Keratinocyte (primary cell): ENCODE results near the gene OR10W1. TPM values are rescaled to one million over a fixed set of nuclear protein-coding genes. Genes with fewer than 3 reads are reported as not detected.

Experiments
- DNase-seq: peaks from one replicate; pipeline ENCODE4 v3.0.0-alpha.2; 2011; ENCODE audit warnings: low read depth, missing footprints, low spot score
- FAIRE-seq: peaks from 2 replicates; lab custom pipeline; 2011; peaks lifted over from hg19 to GRCh38; lab: Jason Lieb, UNC
- H2AFZ ChIP-seq: 2 replicates; pipeline ENCODE4 v1.6.0; 2012; ENCODE audit warnings: low read length, control low read depth, inconsistent platforms; ENCODE audit not compliant: control insufficient read depth
- H3K27ac ChIP-seq: 2 replicates; pipeline ENCODE4 v1.5.1; 2011; ENCODE audit warnings: low read length; ENCODE audit not compliant: control insufficient read depth, insufficient read depth
- H3K27me3 ChIP-seq: 3 replicates; pipeline ENCODE4 v1.6.0; 2011; ENCODE audit warnings: low read length; ENCODE audit not compliant: control insufficient read depth, insufficient read depth; ENCODE audit errors: extremely low read depth
- H3K36me3 ChIP-seq, 2 experiments: 2 replicates in 1 of 2; 3 replicates in 1 of 2; pipeline ENCODE4 v1.5.1; 2011; ENCODE audit warnings: low read length in 2 of 2, mild to moderate bottlenecking in 1 of 2; ENCODE audit not compliant: control insufficient read depth in 2 of 2, insufficient read depth in 2 of 2; ENCODE audit errors: extremely low read depth in 1 of 2
- H3K4me1 ChIP-seq: 3 replicates; pipeline ENCODE4 v1.5.1; 2011; ENCODE audit warnings: low read length; ENCODE audit not compliant: control insufficient read depth, insufficient read depth; ENCODE audit errors: extremely low read depth
- H3K4me2 ChIP-seq: 3 replicates; pipeline ENCODE4 v1.6.0; 2011; ENCODE audit warnings: low read depth, low read length; ENCODE audit not compliant: control insufficient read depth, insufficient read depth; ENCODE audit errors: extremely low read depth
- H3K4me3 ChIP-seq, 3 experiments: fragments of 200-600 bp in 1 of 3; sonication (generic) in 1 of 3; 2 replicates in 2 of 3; 3 replicates in 1 of 3; pipeline ENCODE4 v1.5.1; 2011 to 2016; ENCODE audit warnings: low read length in 3 of 3, mild to moderate bottlenecking in 3 of 3, control low read depth in 2 of 3, inconsistent platforms in 1 of 3, low read depth in 1 of 3, mixed read lengths in 1 of 3, mixed run types in 1 of 3, moderate library complexity in 1 of 3; ENCODE audit not compliant: control insufficient read depth in 2 of 3, insufficient read depth in 2 of 3; ENCODE audit errors: extremely low read depth in 1 of 3
- H3K79me2 ChIP-seq: 2 replicates; pipeline ENCODE4 v1.6.0; 2012; ENCODE audit warnings: low read length; ENCODE audit not compliant: control insufficient read depth, insufficient read depth
- H3K9ac ChIP-seq: 3 replicates; pipeline ENCODE4 v1.6.0; 2011; ENCODE audit warnings: low read length; ENCODE audit not compliant: control insufficient read depth, insufficient read depth; ENCODE audit errors: extremely low read depth
- H3K9me1 ChIP-seq: 3 replicates; pipeline ENCODE4 v1.6.0; 2011; ENCODE audit warnings: low read length; ENCODE audit not compliant: control insufficient read depth, insufficient read depth; ENCODE audit errors: extremely low read depth
- H3K9me3 ChIP-seq: 2 replicates; pipeline ENCODE4 v1.5.1; 2012; ENCODE audit warnings: low read depth, low read length; ENCODE audit not compliant: control insufficient read depth
- H4K20me1 ChIP-seq: 3 replicates; pipeline ENCODE4 v1.6.0; 2011; ENCODE audit warnings: low read length; ENCODE audit not compliant: control insufficient read depth, insufficient read depth; ENCODE audit errors: extremely low read depth
- CTCF ChIP-seq, 3 experiments: IDR thresholded peaks in 1 of 3; conservative IDR thresholded peaks in 1 of 3; optimal IDR thresholded peaks in 1 of 3; 2 replicates in 2 of 3; 3 replicates in 1 of 3; pipeline versions ENCODE3 to v1.5.1; 2011; ENCODE audit warnings: low read length in 3 of 3, mild to moderate bottlenecking in 3 of 3, moderate library complexity in 2 of 3, control low read depth in 1 of 3, inconsistent platforms in 1 of 3; ENCODE audit not compliant: insufficient read depth in 2 of 3; ENCODE audit errors: extremely low read depth in 1 of 3
- EZH2 ChIP-seq: IDR thresholded peaks from one replicate; pipeline ENCODE4 v1.6.1; 2012; ENCODE audit warnings: inconsistent platforms, mild to moderate bottlenecking, low read length, moderate library complexity
- dilution Hi-C: fragments of 300-500 bp; cut with MboI; formaldehyde crosslinking; loops from one replicate; pipeline ENCODE4 v1.7.0; 2020; ENCODE audit warnings: low sequenced_read_pairs; ENCODE audit not compliant: extremely low pct_ligation_motif_present
- polyA plus RNA-seq, 5 experiments: library from polyadenylated mRNA; depleted of rRNA in 3 of 5; stranded (reverse) in 3 of 5; stranded (forward) in 1 of 5; unstranded in 1 of 5; fragments of >200 nt; gene quantifications; 1 replicate in 1 of 5; 2 replicates in 3 of 5; 3 replicates in 1 of 5; pipeline versions ENCODE4 v1.2.1 to v1.2.3, GENCODE V29; 2011 to 2012; ENCODE audit warnings: missing spikeins in 2 of 5, low read depth in 1 of 5, low replicate concordance in 1 of 5

Gene OR10W1
- polyA plus RNA-seq, 1 donor (not counting 4 experiments of a cell fraction or from before 2014, with no cell fraction given) = not detected

GRCh38 chr11:58275002-58275401, 6.9 kb upstream of the OR10W1 start:
- DNase-seq = no peak
- Histone ChIP-seq H2AFZ (no peak overlapping the region), H3K4me1 (peaks cover 3% of the 10 kb centered on the region), H3K4me2 (no peak overlapping the region), H3K79me2 (no peaks in the 10 kb centered on the region), H3K9me3 (no peaks in the 10 kb centered on the region), H3K9ac (no peak overlapping the region), H3K27me3 (no peaks in the 10 kb centered on the region), H3K4me3 (no peak overlapping the region), H4K20me1 (no peaks in the 10 kb centered on the region), H3K27ac (no peak overlapping the region), H3K36me3 (no peaks in the 10 kb centered on the region), H3K9me1 (no peaks in the 10 kb centered on the region)
- dilution Hi-C loops = no loop called here
- TF ChIP-seq CTCF (optimal IDR thresholded peaks at IDR 0.05 in 1 of 3, IDR thresholded peaks at IDR 0.05 in 1 of 3, conservative IDR thresholded peaks at IDR 0.05 in 1 of 3; ENCODE audit: extremely low read depth in 1 of 3, insufficient read depth in 2 of 3, low read length in 3 of 3) (no peak), EZH2 (no peak)
- no peak for FAIRE-seq

DNA sequence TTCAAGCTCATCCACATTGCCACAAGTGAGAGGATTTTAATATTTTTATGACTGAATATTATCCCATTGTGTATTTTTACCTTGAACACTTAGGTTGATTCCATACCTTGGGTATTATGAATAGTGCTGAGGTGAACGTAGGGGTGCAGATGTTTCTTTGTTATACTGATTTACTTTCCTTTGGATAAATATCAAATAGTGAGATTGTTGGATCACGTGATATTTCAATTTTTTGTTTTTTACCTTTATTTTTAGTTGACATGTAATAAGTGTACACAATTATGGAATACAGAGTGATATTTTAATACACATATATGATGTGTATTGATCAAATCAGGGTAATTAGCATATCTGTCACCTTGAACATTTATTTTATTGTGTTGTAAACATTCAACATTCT, 8.1 kb downstream of the OR10W1 start:
- Histone ChIP-seq H3K9me3 (no peaks in the 10 kb centered on the region), H3K9ac (no peak overlapping the region), H4K20me1 (no peaks in the 10 kb centered on the region), H2AFZ (no peak overlapping the region), H3K4me2 (no peak overlapping the region), H3K9me1 (no peaks in the 10 kb centered on the region), H3K4me3 (no peak overlapping the region), H3K79me2 (no peaks in the 10 kb centered on the region), H3K4me1 (no peaks in the 10 kb centered on the region), H3K27ac (no peak overlapping the region), H3K36me3 (no peaks in the 10 kb centered on the region), H3K27me3 (no peaks in the 10 kb centered on the region)
- TF ChIP-seq EZH2 (no peak), CTCF (optimal IDR thresholded peaks at IDR 0.05 in 1 of 3, IDR thresholded peaks at IDR 0.05 in 1 of 3, conservative IDR thresholded peaks at IDR 0.05 in 1 of 3; ENCODE audit: extremely low read depth in 1 of 3, insufficient read depth in 2 of 3, low read length in 3 of 3) (no peak)
- dilution Hi-C loops = no loop called here
- DNase-seq (no peak), FAIRE-seq (no peak)
